ENCODE measurements around the gene FGG. TPM values are rescaled to one million over a fixed set of nuclear protein-coding genes. Genes with fewer than 3 reads are reported as not detected.

FGG gene
- total and polyA plus RNA-seq, 2 of the 8 experiments (the other 6 are each of a cell fraction or from before 2014, with no cell fraction given): not detected

DNA sequence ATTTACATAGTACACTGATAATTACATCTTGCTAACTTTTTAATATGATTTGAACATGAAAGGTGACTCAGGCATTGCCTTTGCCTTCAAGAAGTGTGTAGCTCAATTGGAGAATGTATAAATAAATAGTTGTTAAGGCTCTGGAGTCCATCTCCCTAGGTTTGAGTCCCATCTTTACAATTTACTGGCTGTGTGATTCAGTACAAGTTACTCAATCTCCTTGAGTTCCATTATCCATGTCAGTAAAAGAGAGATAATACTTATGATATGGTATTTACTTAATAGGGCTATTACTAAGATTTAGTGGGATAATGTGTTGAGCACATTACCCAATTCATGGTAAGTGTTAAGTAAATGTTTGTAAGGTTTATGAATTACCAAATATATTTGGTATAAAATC lies 1.9 kb upstream of the FGG start:
- ChIA-PET POLR2A (ENCODE audit: partially characterized antibody) (interaction anchor here (0.6 kb wide), 1 partner anchor 64 kb away, joined by 3 read pairs; the partner anchor contains the start of gene PLRG1), CTCF (ENCODE audit: partially characterized antibody) (interaction anchor here (2.1 to 5.3 kb wide), 5 partner anchors 8 to 62 kb away, joined by 10 to 49 read pairs (median 13); no protein-coding TSS in a partner anchor)
- no peak for DNase-seq (ENCODE audit: low read depth in 1 of 2, low spot score in 2 of 2)

More for the DNA sequence above, 1.9 kb upstream of the FGG start:
- no peaks in the 10 kb centered on the region for H3K4me1 ChIP-seq (replicated peaks in 1 of 4; ENCODE audit: control insufficient read depth in 3 of 4, insufficient read depth in 4 of 4, low read length in 3 of 4)
- FAIRE-seq: no peak
- H3K56ac ChIP-seq (replicated peaks; ENCODE audit: insufficient read length, low read depth, low read length): no peak overlapping the region
- no peak overlapping the region for H4K8ac ChIP-seq (ENCODE audit: extremely low read depth, insufficient read depth, low read length)
- H2BK12ac ChIP-seq (ENCODE audit: low read depth, low read length): no peak overlapping the region
- H3K4me3 ChIP-seq (ENCODE audit: extremely low read depth in 1 of 4, insufficient read depth in 2 of 4, low read depth in 3 of 4, low read length in 4 of 4): no peak overlapping the region
- no peak overlapping the region for H2AK5ac ChIP-seq (ENCODE audit: low read depth, low read length)
- H2BK5ac ChIP-seq (ENCODE audit: low read depth, low read length): no peak overlapping the region
- H3K36me3 ChIP-seq (ENCODE audit: control insufficient read depth in 2 of 4, insufficient read depth in 4 of 4, low read length in 3 of 4): no peaks in the 10 kb centered on the region
- H3K23me2 ChIP-seq (ENCODE audit: low read depth, low read length): no peaks in the 10 kb centered on the region; the same call in 1 of the 2 replicates
- peaks cover 0 to 1% (median 0%) of the 10 kb centered on the region in 4 experiments; a peak in 1 of 7 replicates for H3K27me3 ChIP-seq (replicated peaks in 1 of 4; ENCODE audit: control insufficient read depth in 3 of 4, extremely low read depth in 1 of 4, insufficient read depth in 3 of 4, low read length in 3 of 4)
- no peak overlapping the region for H3K18ac ChIP-seq (ENCODE audit: extremely low read depth, low read length)
- H3K23ac ChIP-seq (ENCODE audit: insufficient read length): no peak overlapping the region
- no peak overlapping the region for H3K14ac ChIP-seq (ENCODE audit: insufficient read length)
- TF ChIP-seq YY1 (IDR thresholded peaks at IDR 0.05; ENCODE audit: low read depth, low read length) (no peak), CHD2 (IDR thresholded peaks at IDR 0.05; ENCODE audit: low read length) (no peak), KDM5A (IDR thresholded peaks at IDR 0.05; ENCODE audit: low read length) (no peak), POU5F1 (IDR thresholded peaks at IDR 0.05; ENCODE audit: low read depth, low read length) (no peak), SRF (IDR thresholded peaks at IDR 0.05; ENCODE audit: low read depth, low read length) (no peak), SIRT6 (IDR thresholded peaks at IDR 0.05; ENCODE audit: low read length) (no peak), SP1 (IDR thresholded peaks at IDR 0.05; ENCODE audit: low read depth, low read length) (no peak), BCL11A (IDR thresholded peaks at IDR 0.05; ENCODE audit: low read depth in 2 of 2, low read length in 2 of 2) (no peak), RNF2 (IDR thresholded peaks at IDR 0.05; ENCODE audit: borderline replicate concordance, low read depth, low read length, missing control alignments, poor library complexity, severe bottlenecking) (no peak), HDAC2 (IDR thresholded peaks at IDR 0.05; ENCODE audit: borderline replicate concordance in 1 of 2, low read depth in 2 of 2, low read length in 2 of 2) (no peak), SAP30 (IDR thresholded peaks at IDR 0.05; ENCODE audit: insufficient read depth, insufficient replicate concordance, low read length) (no peak), JUN (IDR thresholded peaks at IDR 0.05; ENCODE audit: low read depth, low read length) (no peak)
- TF ChIP-seq, protein P1, sequence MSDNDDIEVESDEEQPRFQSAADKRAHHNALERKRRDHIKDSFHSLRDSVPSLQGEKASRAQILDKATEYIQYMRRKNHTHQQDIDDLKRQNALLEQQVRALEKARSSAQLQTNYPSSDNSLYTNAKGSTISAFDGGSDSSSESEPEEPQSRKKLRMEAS (IDR thresholded peaks at IDR 0.05): no peak
- TF ChIP-seq, protein P2, sequence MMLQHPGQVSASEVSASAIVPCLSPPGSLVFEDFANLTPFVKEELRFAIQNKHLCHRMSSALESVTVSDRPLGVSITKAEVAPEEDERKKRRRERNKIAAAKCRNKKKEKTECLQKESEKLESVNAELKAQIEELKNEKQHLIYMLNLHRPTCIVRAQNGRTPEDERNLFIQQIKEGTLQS (IDR thresholded peaks at IDR 0.05; ENCODE audit: insufficient read depth, low read depth, low read length): no peak
- H3K79me2 ChIP-seq (ENCODE audit: control insufficient read depth in 1 of 2, insufficient read depth in 2 of 2, low read length in 2 of 2): no peaks in the 10 kb centered on the region
- no peak overlapping the region for H3K9ac ChIP-seq (replicated peaks in 1 of 4; ENCODE audit: extremely low read depth in 1 of 4, low read depth in 3 of 4, low read length in 3 of 4)
- no peaks in the 10 kb centered on the region for H3K9me3 ChIP-seq (ENCODE audit: insufficient read depth in 2 of 2, low read depth in 1 of 2, low read length in 1 of 2)
- no peaks in the 10 kb centered on the region for H3K79me1 ChIP-seq (ENCODE audit: low read depth, low read length)
- no peak overlapping the region for H2BK15ac ChIP-seq (ENCODE audit: low read length)
- no peak overlapping the region for H3K4me2 ChIP-seq (ENCODE audit: insufficient read depth in 1 of 2, low read depth in 2 of 2, low read length in 2 of 2)
- H2BK120ac ChIP-seq (replicated peaks; ENCODE audit: low read depth, low read length): no peak overlapping the region
- H4K20me1 ChIP-seq (replicated peaks in 1 of 2; ENCODE audit: control insufficient read depth in 1 of 2, insufficient read depth in 2 of 2, low read length in 2 of 2): no peaks in the 10 kb centered on the region
- H3K27ac ChIP-seq (ENCODE audit: low read depth, low read length): no peak overlapping the region
- H4K5ac ChIP-seq (ENCODE audit: insufficient read length, low read depth, low read length): no peak overlapping the region
- H4K91ac ChIP-seq (replicated peaks; ENCODE audit: insufficient read length, low read length): no peak overlapping the region
- no peak overlapping the region for H3K4ac ChIP-seq (replicated peaks; ENCODE audit: insufficient read length, low read depth, low read length)
- H2AFZ ChIP-seq (ENCODE audit: low read length): no peak overlapping the region
- H2BK20ac ChIP-seq (ENCODE audit: low read length): no peak overlapping the region

Data from H1 (cell line).